GM06990 (cell line): ENCODE results near the gene HPSE.

Source experiments
- DNase-seq: peaks from one replicate; pipeline ENCODE4 v3.0.0-alpha.2; 2011; ENCODE audit not compliant: insufficient read length; ENCODE audit errors: extremely low read depth
- H3K27me3 ChIP-seq: replicated peaks from 2 replicates; pipeline ENCODE4 v1.6.0; 2011; ENCODE audit warnings: low read length; ENCODE audit not compliant: control insufficient read depth, insufficient read depth
- H3K36me3 ChIP-seq: 2 replicates; pipeline ENCODE4 v1.5.1; 2011; ENCODE audit warnings: low read length; ENCODE audit not compliant: control insufficient read depth, insufficient read depth
- H3K4me3 ChIP-seq: replicated peaks from 2 replicates; pipeline ENCODE4 v1.5.1; 2011; ENCODE audit warnings: low read depth, mild to moderate bottlenecking, control low read depth, low read length
- TF ChIP-seq, protein P1 (sequence below): IDR thresholded peaks from 2 replicates; pipeline ENCODE4 v1.5.1; 2011; ENCODE audit warnings: low read length, control low read depth, mild to moderate bottlenecking, inconsistent platforms; ENCODE audit not compliant: insufficient read depth, poor library complexity, severe bottlenecking

HPSE gene

DNA sequence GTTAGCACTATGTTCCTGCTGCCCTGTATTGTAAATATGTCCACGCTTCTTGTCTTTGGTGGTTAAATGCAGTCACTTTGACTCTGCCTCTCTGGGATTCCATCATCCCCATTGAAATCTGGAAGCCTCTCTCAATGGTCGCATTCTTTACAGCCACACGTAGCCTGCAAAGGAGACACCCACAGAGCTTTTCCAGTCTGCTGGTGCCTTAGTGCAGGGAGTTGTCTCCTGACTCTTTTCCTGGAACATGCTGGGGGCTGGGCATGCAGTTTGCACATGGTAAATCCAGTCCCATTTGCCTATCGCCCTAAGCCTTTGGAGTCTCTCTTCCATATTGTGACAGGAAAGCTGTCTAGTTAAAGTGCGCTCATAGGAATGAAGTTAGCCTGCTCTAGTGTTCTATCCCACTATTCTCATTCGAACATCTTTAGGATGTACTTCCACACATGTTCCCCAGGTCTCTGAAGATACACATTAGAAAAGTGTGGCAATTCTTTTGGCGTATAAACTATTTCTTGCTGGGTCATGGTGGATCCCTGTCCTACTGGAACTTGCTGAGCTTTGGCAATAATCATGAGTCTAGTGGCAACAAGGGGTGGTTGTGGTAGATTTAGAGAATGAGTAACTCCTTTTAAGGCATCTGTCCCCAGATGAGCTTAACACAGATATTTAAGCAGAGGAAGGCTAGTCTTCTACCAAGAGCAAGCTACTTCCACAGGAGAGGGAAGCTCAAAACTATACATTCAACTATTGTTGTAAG is 83.8 kb downstream of the HPSE start:
- Histone ChIP-seq H3K4me3 (no peak overlapping the region), H3K27me3 (no peaks in the 10 kb centered on the region), H3K36me3 (no peaks in the 10 kb centered on the region)
- TF ChIP-seq, protein P1, sequence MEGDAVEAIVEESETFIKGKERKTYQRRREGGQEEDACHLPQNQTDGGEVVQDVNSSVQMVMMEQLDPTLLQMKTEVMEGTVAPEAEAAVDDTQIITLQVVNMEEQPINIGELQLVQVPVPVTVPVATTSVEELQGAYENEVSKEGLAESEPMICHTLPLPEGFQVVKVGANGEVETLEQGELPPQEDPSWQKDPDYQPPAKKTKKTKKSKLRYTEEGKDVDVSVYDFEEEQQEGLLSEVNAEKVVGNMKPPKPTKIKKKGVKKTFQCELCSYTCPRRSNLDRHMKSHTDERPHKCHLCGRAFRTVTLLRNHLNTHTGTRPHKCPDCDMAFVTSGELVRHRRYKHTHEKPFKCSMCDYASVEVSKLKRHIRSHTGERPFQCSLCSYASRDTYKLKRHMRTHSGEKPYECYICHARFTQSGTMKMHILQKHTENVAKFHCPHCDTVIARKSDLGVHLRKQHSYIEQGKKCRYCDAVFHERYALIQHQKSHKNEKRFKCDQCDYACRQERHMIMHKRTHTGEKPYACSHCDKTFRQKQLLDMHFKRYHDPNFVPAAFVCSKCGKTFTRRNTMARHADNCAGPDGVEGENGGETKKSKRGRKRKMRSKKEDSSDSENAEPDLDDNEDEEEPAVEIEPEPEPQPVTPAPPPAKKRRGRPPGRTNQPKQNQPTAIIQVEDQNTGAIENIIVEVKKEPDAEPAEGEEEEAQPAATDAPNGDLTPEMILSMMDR = no peak
- DNase-seq = no peak

DNA sequence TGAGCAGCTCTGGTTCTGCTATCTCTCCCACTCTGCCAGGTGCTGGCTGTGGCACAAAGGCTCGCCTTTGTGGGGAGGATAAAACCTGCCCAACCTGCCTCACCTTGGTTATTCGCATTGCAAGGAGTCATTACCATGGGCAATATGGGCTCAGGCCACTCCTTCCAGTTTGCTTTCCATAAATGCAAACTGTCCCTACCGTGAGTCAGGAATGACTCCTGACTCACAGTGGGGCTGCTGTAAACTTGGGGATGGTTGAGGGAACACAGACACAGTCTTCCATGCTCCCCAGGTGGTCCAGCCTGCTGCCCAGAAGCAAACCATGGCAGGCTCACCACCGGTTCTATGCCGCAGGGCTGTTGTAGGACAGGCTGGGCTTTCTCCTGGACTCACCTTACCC is 86.2 kb downstream of the HPSE start:
- DNase-seq = no peak
- Histone ChIP-seq H3K27me3 (no peaks in the 10 kb centered on the region), H3K4me3 (no peak overlapping the region), H3K36me3 (no peaks in the 10 kb centered on the region)
- TF ChIP-seq, protein P1 = no peak

DNA sequence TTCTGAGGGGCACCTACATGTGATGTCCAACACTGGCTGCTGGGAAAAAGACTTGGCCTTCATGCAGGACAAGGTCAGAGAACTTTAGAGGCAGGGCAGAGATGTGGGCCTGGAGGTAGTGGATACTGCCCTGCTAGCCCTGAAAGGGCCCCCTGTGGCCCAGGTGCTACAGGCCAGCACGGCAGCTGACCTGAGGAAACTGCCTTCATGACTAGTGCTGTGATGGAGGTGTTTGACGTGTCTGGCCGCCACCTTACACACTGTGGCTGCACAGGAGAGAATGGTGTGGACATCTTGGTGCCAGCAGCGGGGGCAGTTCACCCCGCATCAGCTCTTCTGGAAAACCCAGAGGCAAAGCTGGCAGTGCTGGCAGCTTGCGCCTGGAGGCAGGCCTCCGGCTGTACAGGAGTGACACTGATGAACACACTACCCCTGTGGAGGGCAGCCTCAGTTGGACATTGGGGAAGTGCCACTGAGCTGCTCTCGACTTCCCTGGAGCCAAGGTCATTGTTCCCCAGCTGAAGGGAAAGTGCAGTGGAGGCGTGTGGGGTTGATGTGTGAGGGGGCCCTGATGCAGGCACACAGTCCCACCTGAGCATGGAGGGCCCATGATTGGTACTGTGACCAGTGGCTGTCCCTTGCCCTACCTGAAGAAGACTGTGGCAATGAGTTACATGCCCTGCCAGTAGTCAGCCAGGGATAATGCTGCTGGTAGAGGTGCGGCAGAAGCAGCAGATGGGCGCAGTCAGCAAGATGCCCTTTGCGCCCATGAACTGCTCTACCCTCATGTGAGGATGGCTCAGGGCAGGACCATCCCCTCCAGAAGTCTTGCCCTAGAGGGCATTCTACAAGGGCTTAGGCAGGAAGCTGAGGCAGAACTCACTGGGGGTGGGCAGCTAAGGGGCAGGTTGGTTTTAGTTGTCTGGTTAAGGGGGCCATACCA is 87.0 kb downstream of the HPSE start:
- Histone ChIP-seq H3K36me3 (no peaks in the 10 kb centered on the region), H3K4me3 (no peak overlapping the region), H3K27me3 (no peaks in the 10 kb centered on the region)
- TF ChIP-seq, protein P1 = no peak
- DNase-seq = no peak
